C4-2B (cell line): ENCODE measurements around the gene PNPLA7.

Experiments used
- CTCF ChIP-seq: fragments of 450-650 bp; conservative IDR thresholded peaks from 2 replicates; pipeline ENCODE4 v1.5.1; 2017; ENCODE audit warnings: mild to moderate bottlenecking
- ZFX ChIP-seq: fragments of 450-650 bp; IDR thresholded peaks from 2 replicates; pipeline ENCODE4 v1.6.1; 2017

DNA sequence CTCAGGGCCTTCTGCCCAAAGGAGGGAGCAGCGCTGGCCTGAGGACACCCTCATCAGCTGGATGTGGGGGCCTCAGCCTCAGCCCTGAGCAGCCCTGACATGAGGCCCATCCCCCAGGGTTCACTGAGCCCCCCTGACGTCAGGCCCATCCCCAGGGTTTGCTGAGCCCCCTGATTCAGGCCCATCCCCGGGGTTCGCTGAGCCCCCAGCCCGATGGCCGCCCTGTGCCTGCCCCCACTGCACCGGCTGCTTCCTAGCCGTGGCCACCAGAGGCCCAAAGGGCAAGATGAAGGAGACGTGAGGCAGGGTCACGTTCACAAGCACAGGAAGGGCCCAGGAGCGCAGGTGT is 71.6 kb downstream of the PNPLA7 start:
- TF ChIP-seq CTCF (no peak), ZFX (no peak)
